DND-41 (cell line): ENCODE results near the gene BCO1.

Experiments used
- ATAC-seq: fragments of 200-7000 bp; cut with Tn5 transposase; 3 replicates; pipeline ENCODE4 v1.9.1; 2021; ENCODE audit warnings: low read depth; ENCODE audit not compliant: insufficient read depth
- DNase-seq: peaks from one replicate; pipeline ENCODE4 v3.0.0-alpha.2; 2020
- H2AFZ ChIP-seq: 2 replicates; pipeline ENCODE4 v1.6.0; 2012; ENCODE audit warnings: low read depth, low read length
- H3K27ac ChIP-seq: 2 replicates; pipeline ENCODE4 v1.5.1; 2012; ENCODE audit warnings: low read length, inconsistent platforms
- H3K27me3 ChIP-seq: fragments of 200-600 bp; sonication (generic); 2 replicates; pipeline ENCODE4 v1.6.0; 2012; ENCODE audit warnings: low read length, mild to moderate bottlenecking, inconsistent platforms; ENCODE audit not compliant: insufficient read depth, poor library complexity
- H3K36me3 ChIP-seq: 2 replicates; pipeline ENCODE4 v1.5.1; 2012; ENCODE audit warnings: low read length, inconsistent platforms; ENCODE audit not compliant: insufficient read depth
- H3K4me1 ChIP-seq: 2 replicates; pipeline ENCODE4 v1.5.1; 2012; ENCODE audit warnings: mild to moderate bottlenecking, low read length; ENCODE audit not compliant: insufficient read depth
- H3K4me2 ChIP-seq: 2 replicates; pipeline ENCODE4 v1.6.0; 2012; ENCODE audit warnings: mild to moderate bottlenecking, moderate library complexity, low read length, inconsistent platforms; ENCODE audit not compliant: insufficient read depth
- H3K4me3 ChIP-seq, 2 experiments: fragments of 200-600 bp in 1 of 2; shearing (Covaris generic) in 1 of 2; 2 replicates each; pipeline ENCODE4 v1.5.1; 2012 to 2016; ENCODE audit warnings: inconsistent platforms in 2 of 2, low read length in 2 of 2, mild to moderate bottlenecking in 2 of 2, low read depth in 1 of 2, moderate library complexity in 1 of 2
- H3K79me2 ChIP-seq: 2 replicates; pipeline ENCODE4 v1.6.0; 2012; ENCODE audit warnings: low read length, inconsistent platforms; ENCODE audit not compliant: insufficient read depth
- H3K9ac ChIP-seq: 2 replicates; pipeline ENCODE4 v1.6.0; 2012; ENCODE audit warnings: low read depth, mild to moderate bottlenecking, inconsistent platforms, low read length, moderate library complexity
- H3K9me3 ChIP-seq: 2 replicates; pipeline ENCODE4 v1.5.1; 2012; ENCODE audit warnings: low read length, moderate library complexity, mild to moderate bottlenecking, inconsistent platforms; ENCODE audit not compliant: insufficient read depth, severe bottlenecking
- H4K20me1 ChIP-seq: 2 replicates; pipeline ENCODE4 v1.6.0; 2012; ENCODE audit warnings: low read length; ENCODE audit not compliant: insufficient read depth
- CTCF ChIP-seq: IDR thresholded peaks from 2 replicates; pipeline ENCODE4 v1.5.1; 2012; ENCODE audit warnings: borderline replicate concordance, low read length, moderate library complexity, mild to moderate bottlenecking; ENCODE audit not compliant: poor library complexity, severe bottlenecking; ENCODE audit errors: extremely low read depth
- EZH2 ChIP-seq: IDR thresholded peaks from 3 replicates; pipeline ENCODE4 v1.6.1; 2012; ENCODE audit warnings: borderline replicate concordance, low read depth, mild to moderate bottlenecking, moderate library complexity, low read length, inconsistent platforms; ENCODE audit not compliant: severe bottlenecking

BCO1 gene

GRCh38 chr16:81231014-81231413, 7.5 kb upstream of the BCO1 start:
- no peak for DNase-seq
- no peak overlapping the region for H2AFZ ChIP-seq
- H3K27ac ChIP-seq, result no peak overlapping the region
- no peaks in the 10 kb centered on the region for H3K9me3 ChIP-seq
- TF ChIP-seq EZH2, result no peak
- TF ChIP-seq CTCF, result no peak
- H4K20me1 ChIP-seq, result 0 out of 2 replicates have a peak, but pooled peaks cover 4% of the 10 kb centered on the region
- H3K4me3 ChIP-seq, result no peak overlapping the region
- H3K79me2 ChIP-seq, result no peaks in the 10 kb centered on the region
- no peaks in the 10 kb centered on the region for H3K36me3 ChIP-seq
- H3K9ac ChIP-seq, result no peak overlapping the region
- no peak overlapping the region for H3K4me2 ChIP-seq
- H3K27me3 ChIP-seq, result peaks cover 19% of the 10 kb centered on the region
- no peak for ATAC-seq
- no peaks in the 10 kb centered on the region for H3K4me1 ChIP-seq

- Histone ChIP-seq H3K4me2 (no peak overlapping the region), H3K4me3 (no peak overlapping the region), H3K4me1 (no peaks in the 10 kb centered on the region), H3K27ac (no peak overlapping the region), H3K9ac (no peak overlapping the region), H3K36me3 (no peaks in the 10 kb centered on the region), H3K27me3 (peaks cover 19% of the 10 kb centered on the region), H3K79me2 (no peaks in the 10 kb centered on the region), H2AFZ (no peak overlapping the region), H3K9me3 (no peaks in the 10 kb centered on the region), H4K20me1 (0 out of 2 replicates have a peak, but pooled peaks cover 4% of the 10 kb centered on the region)
- no peak for DNase-seq
- ATAC-seq, result no peak
- no peak for TF ChIP-seq EZH2
- no peak for TF ChIP-seq CTCF
These were observed 5.6 kb upstream of the BCO1 start for GRCh38 chr16:81232740-81233367.

GRCh38 chr16:81237282-81237681, 1.2 kb upstream of the BCO1 start:
- ATAC-seq (no peak), DNase-seq (no peak)
- no peak overlapping the region for H3K9ac ChIP-seq
- no peak overlapping the region for H3K4me3 ChIP-seq
- no peaks in the 10 kb centered on the region for H4K20me1 ChIP-seq
- H3K4me1 ChIP-seq, result no peaks in the 10 kb centered on the region
- H2AFZ ChIP-seq, result no peak overlapping the region
- no peaks in the 10 kb centered on the region for H3K79me2 ChIP-seq
- no peak overlapping the region for H3K4me2 ChIP-seq
- TF ChIP-seq CTCF, result no peak
- TF ChIP-seq EZH2, result no peak
- no peaks in the 10 kb centered on the region for H3K9me3 ChIP-seq
- H3K36me3 ChIP-seq, result no peaks in the 10 kb centered on the region
- no peak overlapping the region for H3K27ac ChIP-seq
- no peaks in the 10 kb centered on the region for H3K27me3 ChIP-seq

GRCh38 chr16:81237942-81238295, 570 bp upstream of the BCO1 start:
- no peak overlapping the region for H3K9ac ChIP-seq
- H3K36me3 ChIP-seq, result no peaks in the 10 kb centered on the region
- no peaks in the 10 kb centered on the region for H3K9me3 ChIP-seq
- no peak overlapping the region for H3K4me2 ChIP-seq
- DNase-seq, result no peak
- no peaks in the 10 kb centered on the region for H4K20me1 ChIP-seq
- H3K27ac ChIP-seq, result no peak overlapping the region
- H2AFZ ChIP-seq, result no peak overlapping the region
- H3K4me1 ChIP-seq, result no peaks in the 10 kb centered on the region
- H3K79me2 ChIP-seq, result no peaks in the 10 kb centered on the region
- H3K27me3 ChIP-seq, result no peaks in the 10 kb centered on the region
- TF ChIP-seq CTCF, result no peak
- no peak for TF ChIP-seq EZH2
- H3K4me3 ChIP-seq, result no peak overlapping the region
- no peak for ATAC-seq
